GM23248 (cell line): ENCODE results near the gene RASIP1.

Experiments
- EZH2 ChIP-seq: fragments of 200-600 bp; sonication (generic); IDR thresholded peaks from 2 replicates; pipeline ENCODE4 v1.6.1; 2018; ENCODE audit warnings: antibody characterized with exemption, mild to moderate bottlenecking; ENCODE audit not compliant: insufficient read depth, poor library complexity, severe bottlenecking
- EZH2phosphoT487 ChIP-seq: fragments of 200-600 bp; sonication (generic); IDR thresholded peaks from 2 replicates; pipeline ENCODE4 v1.6.1; 2018; ENCODE audit warnings: antibody characterized with exemption, moderate library complexity, mild to moderate bottlenecking, low read depth; ENCODE audit not compliant: insufficient read depth

GRCh38 chr19:48714759-48715675, 25.4 kb downstream of the RASIP1 start:
- TF ChIP-seq EZH2 (no peak), EZH2phosphoT487 (no peak)
